GM12874 (cell line): ENCODE measurements around the gene DHRS11.

Experiments
- CTCF ChIP-seq: IDR thresholded peaks from 2 replicates; pipeline ENCODE4 v1.5.1; 2011; ENCODE audit warnings: low read depth, mild to moderate bottlenecking, control low read depth, low read length, moderate library complexity; ENCODE audit not compliant: insufficient read depth

The DHRS11 gene

GRCh38 chr17:36591434-36592315, at the start of gene DHRS11:
DHRS11 (plus strand) TSS chr17:36591879; CDS start chr17:36592010, 131 bp downstream.
- no peak for TF ChIP-seq CTCF

GRCh38 chr17:36542755-36543154, 48.9 kb upstream of the DHRS11 start:
- no peak for TF ChIP-seq CTCF

- TF ChIP-seq CTCF, result 0 out of 2 replicates have a peak, but pooled peaks have one; percentile 17
These were observed 47.7 kb upstream of the DHRS11 start for GRCh38 chr17:36544044-36544306.

- no peak for TF ChIP-seq CTCF
These were observed 47.2 kb upstream of the DHRS11 start, which contains the start of gene GGNBP2 for GRCh38 chr17:36544307-36545076. GGNBP2 (plus strand) TSS chr17:36544919; CDS start chr17:36545725, 806 bp downstream.

- TF ChIP-seq CTCF, result no peak
These were observed 46.6 kb upstream of the DHRS11 start for GRCh38 chr17:36545077-36545464.

- TF ChIP-seq CTCF, result 0 out of 2 replicates have a peak, but pooled peaks have one; percentile 13
These were observed 45.9 kb upstream of the DHRS11 start for GRCh38 chr17:36545465-36546417.
